Measurements from ENCODE around the gene RS1. TPM values are rescaled to one million over a fixed set of nuclear protein-coding genes. Genes with fewer than 3 reads are reported as not detected.

Gene RS1
- total RNA-seq, 4 donors from 2014 or later: not detected

GRCh38 chrX:18643243-18643642 lies 28.7 kb downstream of the RS1 start:
- Histone ChIP-seq H3K4me1 (no peaks in the 10 kb centered on the region), H3K27ac (no peak overlapping the region), H3K4me3 (no peak overlapping the region), H3K27me3 (no peaks in the 10 kb centered on the region), H3K9me3 (no peaks in the 10 kb centered on the region), H3K36me3 (no peaks in the 10 kb centered on the region)
- no peak for TF ChIP-seq EP300 (IDR thresholded peaks at IDR 0.05)
- TF ChIP-seq, protein P1, sequence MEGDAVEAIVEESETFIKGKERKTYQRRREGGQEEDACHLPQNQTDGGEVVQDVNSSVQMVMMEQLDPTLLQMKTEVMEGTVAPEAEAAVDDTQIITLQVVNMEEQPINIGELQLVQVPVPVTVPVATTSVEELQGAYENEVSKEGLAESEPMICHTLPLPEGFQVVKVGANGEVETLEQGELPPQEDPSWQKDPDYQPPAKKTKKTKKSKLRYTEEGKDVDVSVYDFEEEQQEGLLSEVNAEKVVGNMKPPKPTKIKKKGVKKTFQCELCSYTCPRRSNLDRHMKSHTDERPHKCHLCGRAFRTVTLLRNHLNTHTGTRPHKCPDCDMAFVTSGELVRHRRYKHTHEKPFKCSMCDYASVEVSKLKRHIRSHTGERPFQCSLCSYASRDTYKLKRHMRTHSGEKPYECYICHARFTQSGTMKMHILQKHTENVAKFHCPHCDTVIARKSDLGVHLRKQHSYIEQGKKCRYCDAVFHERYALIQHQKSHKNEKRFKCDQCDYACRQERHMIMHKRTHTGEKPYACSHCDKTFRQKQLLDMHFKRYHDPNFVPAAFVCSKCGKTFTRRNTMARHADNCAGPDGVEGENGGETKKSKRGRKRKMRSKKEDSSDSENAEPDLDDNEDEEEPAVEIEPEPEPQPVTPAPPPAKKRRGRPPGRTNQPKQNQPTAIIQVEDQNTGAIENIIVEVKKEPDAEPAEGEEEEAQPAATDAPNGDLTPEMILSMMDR (IDR thresholded peaks at IDR 0.05): no peak
- TF ChIP-seq POLR2A (IDR thresholded peaks at IDR 0.05): no peak
- DNase-seq (ENCODE audit: low spot score in 2 of 2): no peak
- WGBS, 2 donors: 83 to 96% methylated on average over 3 of the region's 3 CpGs

DNA sequence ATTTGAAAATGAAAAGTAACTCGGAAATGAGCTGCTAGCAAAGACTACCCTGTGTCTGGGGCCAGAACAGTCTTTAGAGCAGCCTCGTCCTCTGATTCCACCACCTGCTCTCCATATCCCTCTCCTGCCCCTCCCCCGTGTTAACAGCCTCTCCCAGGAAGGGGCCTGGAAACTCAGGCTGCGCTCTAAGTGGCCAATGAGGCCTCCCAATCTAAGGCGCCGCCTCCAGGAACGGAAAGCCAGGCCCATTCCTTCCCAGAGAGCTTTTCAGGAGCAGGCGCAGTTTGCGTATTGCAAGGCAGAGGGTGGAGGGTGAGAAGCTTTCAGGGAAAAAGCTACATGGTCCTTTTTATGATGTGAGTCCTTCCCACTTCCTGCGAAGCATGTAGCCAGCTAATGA lies 31.2 kb downstream of the RS1 start:
- TF ChIP-seq POLR2A (IDR thresholded peaks at IDR 0.05) (no peak), EP300 (IDR thresholded peaks at IDR 0.05) (no peak)
- TF ChIP-seq, protein P1 (IDR thresholded peaks at IDR 0.05): no peak
- Histone ChIP-seq H3K36me3 (peaks cover 0 to 3% (median 0%) of the 10 kb centered on the region in 3 donors), H3K9me3 (peaks cover 0 to under 1% (median 0%) of the 10 kb centered on the region in 4 donors), H3K27me3 (no peaks in the 10 kb centered on the region), H3K4me1 (no peaks in the 10 kb centered on the region), H3K27ac (no peak overlapping the region), H3K4me3 (no peak overlapping the region)
- 30 to 39% methylated on average over 10 of the region's 10 CpGs for WGBS, 2 donors
- no peak for DNase-seq (ENCODE audit: low spot score in 2 of 2)

DNA sequence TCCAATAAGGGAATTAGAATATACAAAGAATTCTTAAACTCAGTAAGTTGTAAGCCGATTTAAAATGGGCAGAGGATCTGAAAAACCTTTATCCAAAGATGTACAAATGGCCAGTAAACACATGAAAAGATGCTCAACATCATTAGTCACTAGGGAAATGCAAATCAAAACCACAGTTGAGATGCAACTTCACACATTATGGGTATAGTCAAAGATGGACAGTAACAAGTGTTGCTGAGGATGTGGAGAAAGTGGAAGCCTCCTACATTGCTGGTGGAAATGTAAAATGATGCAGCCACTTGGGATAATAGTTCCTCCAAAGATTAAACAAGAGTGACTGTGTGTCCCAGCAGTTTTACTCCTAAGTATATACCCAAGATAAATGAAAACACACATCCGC lies 32.6 kb downstream of the RS1 start:
- H3K36me3 ChIP-seq: peaks cover 0 to 8% (median 0%) of the 10 kb centered on the region in 3 donors
- H3K4me1 ChIP-seq: no peaks in the 10 kb centered on the region
- H3K27me3 ChIP-seq: no peaks in the 10 kb centered on the region
- H3K27ac ChIP-seq: no peak overlapping the region
- peaks cover 0 to 2% (median 0%) of the 10 kb centered on the region in 4 donors for H3K9me3 ChIP-seq
- WGBS, 2 donors: 91 to 94% methylated on average over 2 of the region's 2 CpGs
- TF ChIP-seq, protein P1 (IDR thresholded peaks at IDR 0.05): no peak
- TF ChIP-seq EP300 (IDR thresholded peaks at IDR 0.05) (no peak), POLR2A (IDR thresholded peaks at IDR 0.05) (no peak)
- H3K4me3 ChIP-seq: no peak overlapping the region
- no peak for DNase-seq (ENCODE audit: low spot score in 2 of 2)

GRCh38 chrX:18638398-18638797 lies 33.5 kb downstream of the RS1 start:
- Histone ChIP-seq H3K36me3 (peaks cover 0 to 8% (median 0%) of the 10 kb centered on the region in 3 donors), H3K27ac (no peak overlapping the region), H3K27me3 (no peaks in the 10 kb centered on the region), H3K4me1 (no peaks in the 10 kb centered on the region), H3K9me3 (peaks cover 0 to 2% (median 0%) of the 10 kb centered on the region in 4 donors), H3K4me3 (no peak overlapping the region)
- no peak for DNase-seq (ENCODE audit: low spot score in 2 of 2)
- TF ChIP-seq, protein P1 (IDR thresholded peaks at IDR 0.05): no peak
- TF ChIP-seq EP300 (IDR thresholded peaks at IDR 0.05): no peak
- no peak for TF ChIP-seq POLR2A (IDR thresholded peaks at IDR 0.05)
- 75% methylated on average over 2 of the region's 2 CpGs for WGBS, 2 donors

- H3K36me3 ChIP-seq: peaks cover 0 to 27% (median 0%) of the 10 kb centered on the region in 3 donors
Measured at GRCh38 chrX:18630934-18631333, 41.0 kb downstream of the RS1 start.

More at GRCh38 chrX:18630934-18631333, 41.0 kb downstream of the RS1 start:
- H3K4me3 ChIP-seq: no peak overlapping the region
- no peak for TF ChIP-seq EP300 (IDR thresholded peaks at IDR 0.05)
- TF ChIP-seq, protein P1 (IDR thresholded peaks at IDR 0.05): no peak
- no peak for TF ChIP-seq POLR2A (IDR thresholded peaks at IDR 0.05)
- H3K27ac ChIP-seq: no peak overlapping the region
- DNase-seq (ENCODE audit: low spot score in 2 of 2): no peak
- H3K27me3 ChIP-seq: no peaks in the 10 kb centered on the region
- peaks cover 0 to 2% (median 0%) of the 10 kb centered on the region in 4 donors for H3K9me3 ChIP-seq
- H3K4me1 ChIP-seq: no peaks in the 10 kb centered on the region
- 88 to 95% methylated on average over 8 of the region's 8 CpGs for WGBS, 2 donors
